ENCODE measurements around the gene PHAF1. TPM values are rescaled to one million over a fixed set of nuclear protein-coding genes. Genes with fewer than 3 reads are reported as not detected.

PHAF1 gene
- total and polyA plus RNA-seq, 2 of the 13 experiments (the other 11 are each of a cell fraction or from before 2014, with no cell fraction given): 48.3 to 174 TPM

GRCh38 chr16:67155295-67156142 lies 45.8 kb downstream of the PHAF1 start (continued):
- TF ChIP-seq ZNF484 (CRISPR knock-in tag; IDR thresholded peaks at IDR 0.05; ENCODE audit: borderline replicate concordance, low read depth) (no peak), GABPB1 (CRISPR knock-in tag; IDR thresholded peaks at IDR 0.05) (peak; percentile 65; the same call in 1 of the 2 replicates), ZBTB3 (CRISPR knock-in tag; IDR thresholded peaks at IDR 0.05; ENCODE audit: borderline replicate concordance, low read depth) (0 out of 2 replicates have a peak, but pooled peaks have one; percentile 66), ZNF672 (CRISPR knock-in tag; IDR thresholded peaks at IDR 0.05) (no peak), ZBTB26 (CRISPR knock-in tag; IDR thresholded peaks at IDR 0.05; ENCODE audit: borderline replicate concordance) (peak; percentile 8; the same call in 1 of the 2 replicates), ZNF160 (CRISPR knock-in tag; IDR thresholded peaks at IDR 0.05) (peak; percentile 47; the same call in 1 of the 2 replicates), RBM39 (IDR thresholded peaks at IDR 0.05; ENCODE audit: low read depth, low read length, poor library complexity, severe bottlenecking) (no peak), MYNN (CRISPR knock-in tag; IDR thresholded peaks at IDR 0.05; ENCODE audit: low read depth) (no peak), ATF4 (CRISPR knock-in tag; IDR thresholded peaks at IDR 0.05) (no peak), CBX5 (CRISPR knock-in tag; IDR thresholded peaks at IDR 0.05; ENCODE audit: borderline replicate concordance) (no peak; the same call in 1 of the 2 replicates), HBP1 (CRISPR knock-in tag; IDR thresholded peaks at IDR 0.05; ENCODE audit: low read depth) (no peak), MEIS1 (CRISPR knock-in tag; IDR thresholded peaks at IDR 0.05; ENCODE audit: borderline replicate concordance) (peak; percentile 17), ARNT (IDR thresholded peaks at IDR 0.05) (no peak), ZNF260 (CRISPR knock-in tag; IDR thresholded peaks at IDR 0.05; ENCODE audit: borderline replicate concordance, low read depth) (no peak), KLF16 (CRISPR knock-in tag; IDR thresholded peaks at IDR 0.05) (peak in 1 of 2 experiments; percentile 48; a peak in 1 of 4 replicates), ZNF782 (CRISPR knock-in tag; IDR thresholded peaks at IDR 0.05; ENCODE audit: borderline replicate concordance) (peak; percentile 68; the same call in 1 of the 2 replicates), POLR2AphosphoS2 (IDR thresholded peaks at IDR 0.05; ENCODE audit: low read depth, low read length) (no peak), GATA4 (IDR thresholded peaks at IDR 0.05; ENCODE audit: borderline replicate concordance, low read depth) (no peak), ZNF138 (CRISPR knock-in tag; IDR thresholded peaks at IDR 0.05; ENCODE audit: low read depth) (no peak)
- TF ChIP-seq, protein P1, sequence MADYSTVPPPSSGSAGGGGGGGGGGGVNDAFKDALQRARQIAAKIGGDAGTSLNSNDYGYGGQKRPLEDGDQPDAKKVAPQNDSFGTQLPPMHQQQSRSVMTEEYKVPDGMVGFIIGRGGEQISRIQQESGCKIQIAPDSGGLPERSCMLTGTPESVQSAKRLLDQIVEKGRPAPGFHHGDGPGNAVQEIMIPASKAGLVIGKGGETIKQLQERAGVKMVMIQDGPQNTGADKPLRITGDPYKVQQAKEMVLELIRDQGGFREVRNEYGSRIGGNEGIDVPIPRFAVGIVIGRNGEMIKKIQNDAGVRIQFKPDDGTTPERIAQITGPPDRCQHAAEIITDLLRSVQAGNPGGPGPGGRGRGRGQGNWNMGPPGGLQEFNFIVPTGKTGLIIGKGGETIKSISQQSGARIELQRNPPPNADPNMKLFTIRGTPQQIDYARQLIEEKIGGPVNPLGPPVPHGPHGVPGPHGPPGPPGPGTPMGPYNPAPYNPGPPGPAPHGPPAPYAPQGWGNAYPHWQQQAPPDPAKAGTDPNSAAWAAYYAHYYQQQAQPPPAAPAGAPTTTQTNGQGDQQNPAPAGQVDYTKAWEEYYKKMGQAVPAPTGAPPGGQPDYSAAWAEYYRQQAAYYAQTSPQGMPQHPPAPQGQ (CRISPR knock-in tag; IDR thresholded peaks at IDR 0.05; ENCODE audit: borderline replicate concordance): no peak
- TF ChIP-seq, protein P2, sequence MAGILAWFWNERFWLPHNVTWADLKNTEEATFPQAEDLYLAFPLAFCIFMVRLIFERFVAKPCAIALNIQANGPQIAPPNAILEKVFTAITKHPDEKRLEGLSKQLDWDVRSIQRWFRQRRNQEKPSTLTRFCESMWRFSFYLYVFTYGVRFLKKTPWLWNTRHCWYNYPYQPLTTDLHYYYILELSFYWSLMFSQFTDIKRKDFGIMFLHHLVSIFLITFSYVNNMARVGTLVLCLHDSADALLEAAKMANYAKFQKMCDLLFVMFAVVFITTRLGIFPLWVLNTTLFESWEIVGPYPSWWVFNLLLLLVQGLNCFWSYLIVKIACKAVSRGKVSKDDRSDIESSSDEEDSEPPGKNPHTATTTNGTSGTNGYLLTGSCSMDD (CRISPR knock-in tag; IDR thresholded peaks at IDR 0.05): no peak

All from HepG2 (cell line).